ENCODE measurements around the gene EGFL7. TPM values are rescaled to one million over a fixed set of nuclear protein-coding genes. Genes with fewer than 3 reads are reported as not detected.

EGFL7 gene
- total and polyA plus RNA-seq, 2 of the 8 experiments (the other 6 are each of a cell fraction or from before 2014, with no cell fraction given): 37.8 to 53.4 TPM

GRCh38 chr9:136709454-136710109 lies 46.9 kb downstream of the EGFL7 start (continued):
- TF ChIP-seq TAF1 (IDR thresholded peaks at IDR 0.05; ENCODE audit: low read depth, low read length): no peak
- TF ChIP-seq, protein P1, sequence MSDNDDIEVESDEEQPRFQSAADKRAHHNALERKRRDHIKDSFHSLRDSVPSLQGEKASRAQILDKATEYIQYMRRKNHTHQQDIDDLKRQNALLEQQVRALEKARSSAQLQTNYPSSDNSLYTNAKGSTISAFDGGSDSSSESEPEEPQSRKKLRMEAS (IDR thresholded peaks at IDR 0.05): no peak
